H1 (cell line): Measurements from ENCODE around the gene KCNN4. TPM values are rescaled to one million over a fixed set of nuclear protein-coding genes. Genes with fewer than 3 reads are reported as not detected.

Experiments used
- CTCF ChIA-PET: fragments of 300-600 bp; sonication (Branson Sonifier 250); formaldehyde crosslinking; loops from one replicate; lab custom pipeline; 2021; ENCODE audit not compliant: partially characterized antibody; lab: Charles Lee
- POLR2A ChIA-PET: fragments of 300-600 bp; sonication (Branson Sonifier 250); formaldehyde crosslinking; loops from one replicate; lab custom pipeline; 2021; ENCODE audit warnings: inconsistent platforms; ENCODE audit not compliant: partially characterized antibody; lab: Charles Lee
- DNase-seq, 2 experiments: peaks; one replicate each; pipeline versions ENCODE4 v3.0.0 to v3.0.0-alpha.2; 2010 to 2022; ENCODE audit warnings: low spot score in 2 of 2, low read depth in 1 of 2, mixed read lengths in 1 of 2
- FAIRE-seq: peaks from 2 replicates; lab custom pipeline; 2011; peaks lifted over from hg19 to GRCh38; lab: Jason Lieb, UNC
- H2AFZ ChIP-seq: 2 replicates; pipeline ENCODE4 v1.8.1; 2012; ENCODE audit warnings: low read length, inconsistent platforms
- H2AK5ac ChIP-seq: 2 replicates; pipeline ENCODE4 v1.6.1; 2013; ENCODE audit warnings: low read depth, low read length
- H2BK120ac ChIP-seq: replicated peaks from 2 replicates; pipeline ENCODE3; 2013; ENCODE audit warnings: low read depth, low read length, inconsistent platforms
- H2BK12ac ChIP-seq: 2 replicates; pipeline ENCODE4 v1.6.1; 2013; ENCODE audit warnings: low read depth, low read length
- H2BK15ac ChIP-seq: 2 replicates; pipeline ENCODE4 v1.6.1; 2013; ENCODE audit warnings: low read length
- H2BK20ac ChIP-seq: 2 replicates; pipeline ENCODE4 v1.6.1; 2013; ENCODE audit warnings: low read length
- H2BK5ac ChIP-seq: 2 replicates; pipeline ENCODE4 v1.6.1; 2013; ENCODE audit warnings: low read depth, low read length
- H3K14ac ChIP-seq: 2 replicates; pipeline ENCODE4 v1.6.1; 2013; ENCODE audit warnings: inconsistent platforms; ENCODE audit not compliant: insufficient read length
- H3K18ac ChIP-seq: 2 replicates; pipeline ENCODE4 v1.6.1; 2013; ENCODE audit warnings: low read length; ENCODE audit errors: extremely low read depth
- H3K23ac ChIP-seq: 2 replicates; pipeline ENCODE4 v1.6.1; 2013; ENCODE audit warnings: inconsistent platforms; ENCODE audit not compliant: insufficient read length
- H3K23me2 ChIP-seq: 2 replicates; pipeline ENCODE4 v1.6.1; 2013; ENCODE audit warnings: low read depth, low read length
- H3K27ac ChIP-seq: 2 replicates; pipeline ENCODE4 v1.6.1; 2011; ENCODE audit warnings: low read depth, low read length, inconsistent platforms
- H3K27me3 ChIP-seq, 4 experiments: replicated peaks in 1 of 4; 1 replicate in 1 of 4; 2 replicates in 3 of 4; pipeline versions ENCODE4 v1.6.1 to v1.8.1; 2011 to 2013; ENCODE audit warnings: low read length in 3 of 4, mild to moderate bottlenecking in 3 of 4, inconsistent platforms in 2 of 4, mixed read lengths in 2 of 4, moderate library complexity in 1 of 4; ENCODE audit not compliant: control insufficient read depth in 3 of 4, insufficient read depth in 3 of 4; ENCODE audit errors: extremely low read depth in 1 of 4
- H3K36me3 ChIP-seq, 4 experiments: 2 replicates each; pipeline versions ENCODE4 v1.6.1 to v1.8.1; 2011 to 2013; ENCODE audit warnings: mild to moderate bottlenecking in 4 of 4, low read length in 3 of 4, moderate library complexity in 2 of 4, control low read depth in 1 of 4, inconsistent platforms in 1 of 4; ENCODE audit not compliant: insufficient read depth in 4 of 4, control insufficient read depth in 2 of 4
- H3K4ac ChIP-seq: replicated peaks from 2 replicates; pipeline ENCODE3; 2013; ENCODE audit warnings: low read length, low read depth, mixed read lengths, inconsistent platforms; ENCODE audit not compliant: insufficient read length
- H3K4me1 ChIP-seq, 4 experiments: replicated peaks in 1 of 4; 1 replicate in 1 of 4; 2 replicates in 3 of 4; pipeline versions ENCODE4 v1.6.1 to v1.8.1; 2011 to 2013; ENCODE audit warnings: low read length in 3 of 4, inconsistent platforms in 2 of 4, mixed read lengths in 1 of 4; ENCODE audit not compliant: insufficient read depth in 4 of 4, control insufficient read depth in 3 of 4
- H3K4me2 ChIP-seq, 2 experiments: 2 replicates each; pipeline versions ENCODE4 v1.6.1 to v1.8.1; 2011 to 2013; ENCODE audit warnings: low read depth in 2 of 2, low read length in 2 of 2, control low read depth in 1 of 2, inconsistent platforms in 1 of 2, mild to moderate bottlenecking in 1 of 2; ENCODE audit not compliant: insufficient read depth in 1 of 2
- H3K4me3 ChIP-seq, 4 experiments: fragments of 200-600, 300-600 bp in 1 of 4; sonication (generic), shearing (Covaris generic), sonication (Bioruptor Twin) in 1 of 4; 2 replicates each; pipeline versions ENCODE4 v1.5.1 to v1.8.1; 2011 to 2016; ENCODE audit warnings: low read length in 4 of 4, low read depth in 3 of 4, control low read depth in 2 of 4, inconsistent platforms in 2 of 4, mild to moderate bottlenecking in 2 of 4, mixed read lengths in 1 of 4, moderate library complexity in 1 of 4; ENCODE audit not compliant: insufficient read depth in 2 of 4; ENCODE audit errors: extremely low read depth in 1 of 4
- H3K56ac ChIP-seq: replicated peaks from 2 replicates; pipeline ENCODE3; 2013; ENCODE audit warnings: low read depth, mild to moderate bottlenecking, mixed read lengths, low read length, inconsistent platforms; ENCODE audit not compliant: insufficient read length
- H3K79me1 ChIP-seq: 2 replicates; pipeline ENCODE4 v1.6.1; 2013; ENCODE audit warnings: low read depth, low read length, control low read depth
- H3K79me2 ChIP-seq, 2 experiments: 2 replicates each; pipeline versions ENCODE4 v1.6.1 to v1.8.1; 2012 to 2013; ENCODE audit warnings: low read length in 2 of 2, mild to moderate bottlenecking in 2 of 2, inconsistent platforms in 1 of 2; ENCODE audit not compliant: insufficient read depth in 2 of 2, control insufficient read depth in 1 of 2
- H3K9ac ChIP-seq, 4 experiments: replicated peaks in 1 of 4; 1 replicate in 1 of 4; 2 replicates in 3 of 4; pipeline versions ENCODE4 v1.6.1 to v1.8.1; 2011 to 2013; ENCODE audit warnings: low read depth in 3 of 4, low read length in 3 of 4, control low read depth in 2 of 4, mild to moderate bottlenecking in 2 of 4, moderate library complexity in 2 of 4, inconsistent platforms in 1 of 4; ENCODE audit errors: extremely low read depth in 1 of 4
- H3K9me3 ChIP-seq, 2 experiments: 2 replicates each; pipeline versions ENCODE4 v1.6.1 to v1.8.1; 2012 to 2013; ENCODE audit warnings: mild to moderate bottlenecking in 2 of 2, moderate library complexity in 2 of 2, control low read depth in 1 of 2, inconsistent platforms in 1 of 2, low read depth in 1 of 2, low read length in 1 of 2, mixed read lengths in 1 of 2; ENCODE audit not compliant: insufficient read depth in 2 of 2
- H4K20me1 ChIP-seq, 2 experiments: replicated peaks in 1 of 2; 2 replicates each; pipeline versions ENCODE3 to v1.8.1; 2011 to 2013; ENCODE audit warnings: inconsistent platforms in 2 of 2, low read length in 2 of 2, mild to moderate bottlenecking in 1 of 2; ENCODE audit not compliant: insufficient read depth in 2 of 2, control insufficient read depth in 1 of 2
- H4K5ac ChIP-seq: 2 replicates; pipeline ENCODE4 v1.6.1; 2013; ENCODE audit warnings: low read length, low read depth, mixed read lengths, inconsistent platforms; ENCODE audit not compliant: insufficient read length
- H4K8ac ChIP-seq: 2 replicates; pipeline ENCODE4 v1.8.0; 2013; ENCODE audit warnings: mild to moderate bottlenecking, moderate library complexity, low read length, inconsistent platforms; ENCODE audit not compliant: insufficient read depth; ENCODE audit errors: extremely low read depth
- H4K91ac ChIP-seq: replicated peaks from 2 replicates; pipeline ENCODE3; 2013; ENCODE audit warnings: low read length, mixed read lengths, inconsistent platforms; ENCODE audit not compliant: insufficient read length
- CBX5 ChIP-seq: fragments of 300-800, 300-1000 bp; sonication (generic); IDR thresholded peaks from 2 replicates; pipeline ENCODE4 v1.7.1; 2016; ENCODE audit warnings: antibody characterized with exemption, low read length, low read depth
- CTBP2 ChIP-seq: IDR thresholded peaks from 2 replicates; pipeline ENCODE4 v1.7.0; 2011; ENCODE audit warnings: borderline replicate concordance, mild to moderate bottlenecking, moderate library complexity, mixed read lengths, low read length; ENCODE audit not compliant: insufficient read depth, insufficient read length
- GABPA ChIP-seq: IDR thresholded peaks from 2 replicates; pipeline ENCODE4 v1.6.1; 2011; ENCODE audit warnings: mild to moderate bottlenecking, low read length, moderate library complexity, borderline replicate concordance; ENCODE audit not compliant: insufficient read depth
- POLR2AphosphoS5 ChIP-seq: IDR thresholded peaks from 2 replicates; pipeline ENCODE4 v1.6.1; 2011; ENCODE audit warnings: low read depth, low read length
- RAD21 ChIP-seq, 2 experiments: IDR thresholded peaks in 1 of 2; conservative IDR thresholded peaks in 1 of 2; 2 replicates each; pipeline ENCODE4 v1.6.1; 2011; ENCODE audit warnings: low read depth in 2 of 2, low read length in 2 of 2, improper control_type of control experiment in 1 of 2, inconsistent platforms in 1 of 2, mild to moderate bottlenecking in 1 of 2, moderate library complexity in 1 of 2
- WGBS, 2 experiments: shearing (Covaris generic) in 1 of 2; methylation state at CpG; one replicate each; pipeline versions ENCODE4 v1.1.6 to v1.1.7; 2013 to 2015; ENCODE audit warnings: low lambda C conversion rate in 2 of 2, mixed read lengths in 2 of 2, inconsistent platforms in 1 of 2, low coverage in 1 of 2, missing lambda C conversion rate in 1 of 2; ENCODE audit not compliant: insufficient replicate concordance in 2 of 2, insufficient coverage in 1 of 2, insufficient read length in 1 of 2; ENCODE audit errors: extremely low coverage in 1 of 2, missing lambda C conversion rate in 1 of 2; 5-methylcytosine and 5-hydroxymethylcytosine counted together
- polyA plus RNA-seq, 7 experiments: library from polyadenylated mRNA; depleted of rRNA in 3 of 7; stranded (reverse) in 5 of 7; unstranded in 2 of 7; fragments of >200 nt in 5 of 7; fragments of 200-250 nt in 2 of 7; gene quantifications; 1 replicate in 5 of 7; 2 replicates in 1 of 7; 4 replicates in 1 of 7; pipeline versions ENCODE4 v1.2.1 to v1.2.3, GENCODE V29; 2011 to 2013; ENCODE audit warnings: missing spikeins in 2 of 7, mixed read lengths in 2 of 7
- total RNA-seq: library from RNA; stranded (reverse); fragmentation: NEBNext Ultra II Directional; extraction: Animal tissue kit (Norgen Biotek cat#: 25700); gene quantifications from 2 replicates; pipeline ENCODE4 v1.2.1, GENCODE V29; 2021
- TF ChIP-seq, protein P1 (sequence below), 3 experiments: IDR thresholded peaks; 1 replicate in 2 of 3; 2 replicates in 1 of 3; pipeline versions ENCODE4 v1.5.1 to v1.6.1; 2011; ENCODE audit warnings: low read length in 3 of 3, mild to moderate bottlenecking in 3 of 3, inconsistent platforms in 2 of 3, low read depth in 1 of 3, moderate library complexity in 1 of 3; ENCODE audit not compliant: insufficient read depth in 1 of 3; ENCODE audit errors: control extremely low read depth in 1 of 3
- TF ChIP-seq, protein P2 (sequence below): IDR thresholded peaks from 2 replicates; pipeline ENCODE4 v1.6.1; 2011; ENCODE audit warnings: low read depth, mild to moderate bottlenecking, low read length; ENCODE audit not compliant: insufficient read depth

The KCNN4 gene
- total and polyA plus RNA-seq, 2 of the 8 experiments (the other 6 are each of a cell fraction or from before 2014, with no cell fraction given) = 0.78 to 1.5 TPM

DNA sequence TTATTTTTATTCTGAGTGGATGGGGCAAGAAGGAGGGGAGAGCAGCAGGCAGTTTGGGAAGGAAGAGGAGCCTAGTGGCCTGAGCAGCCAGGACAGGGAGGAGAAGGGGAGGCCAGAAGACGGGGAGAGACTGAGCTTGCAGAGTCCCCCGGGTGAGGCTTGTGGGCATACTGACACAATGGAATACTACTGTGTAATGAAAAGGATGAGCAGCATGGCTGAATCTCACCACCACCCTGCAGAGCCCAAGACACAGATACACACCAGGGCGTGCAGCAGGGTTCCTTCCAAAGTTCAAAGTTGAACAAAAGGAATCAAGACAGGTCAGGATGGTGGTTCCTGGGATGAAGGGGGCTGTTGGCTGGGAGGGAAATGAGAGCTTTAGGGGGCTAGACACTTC, 18.0 kb downstream of the KCNN4 start:
- no peak overlapping the region for H4K5ac ChIP-seq
- TF ChIP-seq CTBP2 (no peak), GABPA (no peak), RAD21 (IDR thresholded peaks at IDR 0.05 in 1 of 2, conservative IDR thresholded peaks at IDR 0.05 in 1 of 2; ENCODE audit: low read depth in 2 of 2, low read length in 2 of 2) (no peak), POLR2AphosphoS5 (no peak), CBX5 (no peak)
- TF ChIP-seq, protein P1, sequence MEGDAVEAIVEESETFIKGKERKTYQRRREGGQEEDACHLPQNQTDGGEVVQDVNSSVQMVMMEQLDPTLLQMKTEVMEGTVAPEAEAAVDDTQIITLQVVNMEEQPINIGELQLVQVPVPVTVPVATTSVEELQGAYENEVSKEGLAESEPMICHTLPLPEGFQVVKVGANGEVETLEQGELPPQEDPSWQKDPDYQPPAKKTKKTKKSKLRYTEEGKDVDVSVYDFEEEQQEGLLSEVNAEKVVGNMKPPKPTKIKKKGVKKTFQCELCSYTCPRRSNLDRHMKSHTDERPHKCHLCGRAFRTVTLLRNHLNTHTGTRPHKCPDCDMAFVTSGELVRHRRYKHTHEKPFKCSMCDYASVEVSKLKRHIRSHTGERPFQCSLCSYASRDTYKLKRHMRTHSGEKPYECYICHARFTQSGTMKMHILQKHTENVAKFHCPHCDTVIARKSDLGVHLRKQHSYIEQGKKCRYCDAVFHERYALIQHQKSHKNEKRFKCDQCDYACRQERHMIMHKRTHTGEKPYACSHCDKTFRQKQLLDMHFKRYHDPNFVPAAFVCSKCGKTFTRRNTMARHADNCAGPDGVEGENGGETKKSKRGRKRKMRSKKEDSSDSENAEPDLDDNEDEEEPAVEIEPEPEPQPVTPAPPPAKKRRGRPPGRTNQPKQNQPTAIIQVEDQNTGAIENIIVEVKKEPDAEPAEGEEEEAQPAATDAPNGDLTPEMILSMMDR (IDR thresholded peaks at IDR 0.05; ENCODE audit: control extremely low read depth in 1 of 3, insufficient read depth in 1 of 3, low read depth in 1 of 3, low read length in 3 of 3) = no peak
- TF ChIP-seq, protein P2, sequence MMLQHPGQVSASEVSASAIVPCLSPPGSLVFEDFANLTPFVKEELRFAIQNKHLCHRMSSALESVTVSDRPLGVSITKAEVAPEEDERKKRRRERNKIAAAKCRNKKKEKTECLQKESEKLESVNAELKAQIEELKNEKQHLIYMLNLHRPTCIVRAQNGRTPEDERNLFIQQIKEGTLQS = no peak
- no peak overlapping the region for H2BK20ac ChIP-seq
- no peak overlapping the region for H3K9ac ChIP-seq
- H3K79me1 ChIP-seq = no peaks in the 10 kb centered on the region
- no peaks in the 10 kb centered on the region for H3K79me2 ChIP-seq
- H4K91ac ChIP-seq = no peak overlapping the region
- H3K9me3 ChIP-seq = no peaks in the 10 kb centered on the region
- H2BK120ac ChIP-seq = no peak overlapping the region
- H4K20me1 ChIP-seq = no peaks in the 10 kb centered on the region
- ChIA-PET POLR2A (interaction anchor here (1.3 to 1.8 kb wide), 2 partner anchors 8 to 9 kb away, joined by 4 read pairs; partner anchors contain the start of gene SMG9), CTCF (interaction anchor here (0.6 to 37.0 kb wide), 8 partner anchors 6 to 169 kb away, joined by 3 to 703 read pairs (median 3); partner anchors contain the start of genes KCNN4 and SMG9)
- no peak overlapping the region for H4K8ac ChIP-seq
- H3K4ac ChIP-seq = no peak overlapping the region
- no peak overlapping the region for H2BK5ac ChIP-seq
- H3K14ac ChIP-seq = no peak overlapping the region
- no peak overlapping the region for H3K4me2 ChIP-seq
- FAIRE-seq = no peak
- H3K23me2 ChIP-seq = no peaks in the 10 kb centered on the region
- H3K27ac ChIP-seq = no peak overlapping the region
- no peak overlapping the region for H2BK12ac ChIP-seq
- no peak overlapping the region for H2AK5ac ChIP-seq
- no peak overlapping the region for H3K56ac ChIP-seq
- no peak overlapping the region for H3K4me3 ChIP-seq
- no peak for DNase-seq
- no peak overlapping the region for H3K23ac ChIP-seq
- peaks cover 0 to 4% (median 2%) of the 10 kb centered on the region in 4 experiments; a peak in 4 of 7 replicates for H3K4me1 ChIP-seq
- WGBS, 2 experiments = 84% methylated on average over 3 of the region's 3 CpGs; no CpG with 5 or more reads in 1 of the 2 experiments
- H3K36me3 ChIP-seq = no peaks in the 10 kb centered on the region
- H3K27me3 ChIP-seq = no peaks in the 10 kb centered on the region
- no peak overlapping the region for H2AFZ ChIP-seq
- no peak overlapping the region; the same call in 1 of the 2 replicates for H2BK15ac ChIP-seq
- no peak overlapping the region for H3K18ac ChIP-seq
